DMS114 treated with DMSO at 0.1 percent for 48 hours (cell line): ENCODE data around the gene KDSR.
A peak's percentile ranks its signal among the peaks of the same experiment; 100 is the strongest.

Experiments
- DNase-seq: peaks from one replicate; lab custom pipeline; 2025; ENCODE audit not compliant: unreplicated experiment; lab: John Stamatoyannopoulos, UW

KDSR gene

GRCh38 chr18:63322206-63322605 is 44.8 kb downstream of the KDSR start:
- DNase-seq: no peak

GRCh38 chr18:63321291-63321690 is 45.7 kb downstream of the KDSR start:
- no peak for DNase-seq

- no peak for DNase-seq
Observed at GRCh38 chr18:63320975-63321265, 46.1 kb downstream of the KDSR start.

GRCh38 chr18:63320123-63320974 is 46.7 kb downstream of the KDSR start:
- peak; percentile 13 for DNase-seq

- DNase-seq: no peak
Observed at GRCh38 chr18:63319383-63320122, 47.5 kb downstream of the KDSR start, which contains the start of gene BCL2. TSS of gene BCL2 (minus strand) at chr18:63319769.

- no peak for DNase-seq
Observed at GRCh38 chr18:63318889-63319382, 48.1 kb downstream of the KDSR start.

- no peak for DNase-seq
Observed at GRCh38 chr18:63317982-63318888, 48.8 kb downstream of the KDSR start.

- no peak for DNase-seq
Observed at GRCh38 chr18:63317556-63317946, 49.5 kb downstream of the KDSR start.

- no peak for DNase-seq
Observed at GRCh38 chr18:63316612-63317555, 50.1 kb downstream of the KDSR start.

GRCh38 chr18:63315876-63316275 is 51.1 kb downstream of the KDSR start:
- DNase-seq: no peak

GRCh38 chr18:63315131-63315662 is 51.8 kb downstream of the KDSR start:
- no peak for DNase-seq

GRCh38 chr18:63314062-63314790 is 52.8 kb downstream of the KDSR start:
- DNase-seq: no peak

GRCh38 chr18:63313396-63313917 is 53.5 kb downstream of the KDSR start:
- DNase-seq: no peak

GRCh38 chr18:63312737-63313395 is 54.1 kb downstream of the KDSR start:
- DNase-seq: no peak

- no peak for DNase-seq
Observed at GRCh38 chr18:63312019-63312409, 55.0 kb downstream of the KDSR start.

- DNase-seq: no peak
Observed at GRCh38 chr18:63311118-63312018, 55.6 kb downstream of the KDSR start.

- no peak for DNase-seq
Observed at GRCh38 chr18:63309422-63309821, 57.6 kb downstream of the KDSR start.
